ENCODE data around the gene RPL19.

RPL19 gene

DNA sequence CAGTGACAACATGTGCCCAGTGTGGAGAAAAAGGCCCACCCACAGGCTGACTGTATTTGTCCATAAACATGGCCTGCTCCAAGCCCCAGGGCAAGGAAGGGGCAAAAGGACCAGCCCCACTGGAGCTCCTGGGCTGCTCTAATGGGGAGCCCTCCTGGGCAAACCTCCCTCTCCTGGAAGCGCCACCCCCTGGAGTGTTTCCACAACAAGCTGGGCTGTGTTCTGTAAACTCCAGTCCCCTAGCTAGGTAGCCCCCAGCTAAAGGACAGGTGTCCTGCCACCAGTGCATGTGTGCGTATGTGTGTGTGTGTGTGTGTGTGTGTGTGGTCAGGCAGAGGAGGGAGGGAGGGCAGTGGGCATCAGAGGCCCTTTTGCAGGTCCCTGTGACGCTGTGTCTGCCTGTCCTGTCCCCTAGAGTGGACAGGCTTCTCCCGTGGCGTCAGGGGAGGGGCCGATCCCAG lies 36.9 kb downstream of the RPL19 start:
- Histone ChIP-seq H3K4me2 (ENCODE audit: insufficient read depth, low read length) (no peak overlapping the region), H3K4me1 (ENCODE audit: insufficient read depth, low read length) (peaks cover 25% of the 10 kb centered on the region), H3K79me2 (ENCODE audit: insufficient read depth, low read length) (no peaks in the 10 kb centered on the region), H3K27me3 (ENCODE audit: insufficient read depth, low read length, poor library complexity) (no peaks in the 10 kb centered on the region), H4K20me1 (ENCODE audit: insufficient read depth, low read length) (no peaks in the 10 kb centered on the region), H3K27ac (ENCODE audit: low read length) (no peak overlapping the region), H3K4me3 (ENCODE audit: low read depth in 1 of 2, low read length in 2 of 2) (no peak overlapping the region), H2AFZ (ENCODE audit: low read depth, low read length) (no peak overlapping the region), H3K9me3 (ENCODE audit: insufficient read depth, low read length, severe bottlenecking) (no peaks in the 10 kb centered on the region), H3K36me3 (ENCODE audit: insufficient read depth, low read length) (no peaks in the 10 kb centered on the region), H3K9ac (ENCODE audit: low read depth, low read length) (no peak overlapping the region)
- DNase-seq (no peak), ATAC-seq (ENCODE audit: insufficient read depth, low read depth) (no peak)
- TF ChIP-seq, protein P1, sequence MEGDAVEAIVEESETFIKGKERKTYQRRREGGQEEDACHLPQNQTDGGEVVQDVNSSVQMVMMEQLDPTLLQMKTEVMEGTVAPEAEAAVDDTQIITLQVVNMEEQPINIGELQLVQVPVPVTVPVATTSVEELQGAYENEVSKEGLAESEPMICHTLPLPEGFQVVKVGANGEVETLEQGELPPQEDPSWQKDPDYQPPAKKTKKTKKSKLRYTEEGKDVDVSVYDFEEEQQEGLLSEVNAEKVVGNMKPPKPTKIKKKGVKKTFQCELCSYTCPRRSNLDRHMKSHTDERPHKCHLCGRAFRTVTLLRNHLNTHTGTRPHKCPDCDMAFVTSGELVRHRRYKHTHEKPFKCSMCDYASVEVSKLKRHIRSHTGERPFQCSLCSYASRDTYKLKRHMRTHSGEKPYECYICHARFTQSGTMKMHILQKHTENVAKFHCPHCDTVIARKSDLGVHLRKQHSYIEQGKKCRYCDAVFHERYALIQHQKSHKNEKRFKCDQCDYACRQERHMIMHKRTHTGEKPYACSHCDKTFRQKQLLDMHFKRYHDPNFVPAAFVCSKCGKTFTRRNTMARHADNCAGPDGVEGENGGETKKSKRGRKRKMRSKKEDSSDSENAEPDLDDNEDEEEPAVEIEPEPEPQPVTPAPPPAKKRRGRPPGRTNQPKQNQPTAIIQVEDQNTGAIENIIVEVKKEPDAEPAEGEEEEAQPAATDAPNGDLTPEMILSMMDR (IDR thresholded peaks at IDR 0.05; ENCODE audit: borderline replicate concordance, extremely low read depth, low read length, poor library complexity, severe bottlenecking), result no peak
- no peak for TF ChIP-seq EZH2 (IDR thresholded peaks at IDR 0.05; ENCODE audit: borderline replicate concordance, low read depth, low read length, severe bottlenecking)

DNA sequence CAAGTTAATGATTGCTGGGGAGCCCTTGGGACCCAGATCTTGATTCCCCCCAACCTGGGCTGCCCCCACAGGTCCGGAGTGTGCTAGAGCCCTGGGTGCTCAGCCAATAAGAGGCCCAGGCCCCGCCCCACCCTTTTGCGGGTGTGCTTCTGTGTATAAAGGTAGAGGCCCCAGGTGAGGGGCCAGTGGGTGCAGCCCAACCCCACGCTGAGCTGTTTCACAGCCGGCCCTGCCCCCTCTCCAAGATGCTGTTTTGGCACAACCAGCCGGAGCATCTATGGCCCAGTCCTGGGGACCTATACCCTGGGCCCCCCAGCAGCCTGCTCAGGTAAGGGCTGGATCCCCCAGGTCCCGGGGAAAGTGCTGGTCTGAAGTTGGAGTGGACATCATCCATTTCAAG lies 37.5 kb downstream of the RPL19 start:
- DNase-seq (no peak), ATAC-seq (ENCODE audit: insufficient read depth, low read depth) (no peak)
- H3K4me3 ChIP-seq (ENCODE audit: low read depth in 1 of 2, low read length in 2 of 2), result no peak overlapping the region
- no peak for TF ChIP-seq EZH2 (IDR thresholded peaks at IDR 0.05; ENCODE audit: borderline replicate concordance, low read depth, low read length, severe bottlenecking)
- TF ChIP-seq, protein P1 (IDR thresholded peaks at IDR 0.05; ENCODE audit: borderline replicate concordance, extremely low read depth, low read length, poor library complexity, severe bottlenecking), result no peak
- H2AFZ ChIP-seq (ENCODE audit: low read depth, low read length), result no peak overlapping the region
- no peaks in the 10 kb centered on the region for H3K27me3 ChIP-seq (ENCODE audit: insufficient read depth, low read length, poor library complexity)
- no peaks in the 10 kb centered on the region for H4K20me1 ChIP-seq (ENCODE audit: insufficient read depth, low read length)
- no peaks in the 10 kb centered on the region for H3K9me3 ChIP-seq (ENCODE audit: insufficient read depth, low read length, severe bottlenecking)
- H3K4me1 ChIP-seq (ENCODE audit: insufficient read depth, low read length), result peaks cover 21% of the 10 kb centered on the region
- no peaks in the 10 kb centered on the region for H3K36me3 ChIP-seq (ENCODE audit: insufficient read depth, low read length)
- H3K27ac ChIP-seq (ENCODE audit: low read length), result no peak overlapping the region
- H3K4me2 ChIP-seq (ENCODE audit: insufficient read depth, low read length), result no peak overlapping the region
- no peaks in the 10 kb centered on the region for H3K79me2 ChIP-seq (ENCODE audit: insufficient read depth, low read length)
- no peak overlapping the region for H3K9ac ChIP-seq (ENCODE audit: low read depth, low read length)

DNA sequence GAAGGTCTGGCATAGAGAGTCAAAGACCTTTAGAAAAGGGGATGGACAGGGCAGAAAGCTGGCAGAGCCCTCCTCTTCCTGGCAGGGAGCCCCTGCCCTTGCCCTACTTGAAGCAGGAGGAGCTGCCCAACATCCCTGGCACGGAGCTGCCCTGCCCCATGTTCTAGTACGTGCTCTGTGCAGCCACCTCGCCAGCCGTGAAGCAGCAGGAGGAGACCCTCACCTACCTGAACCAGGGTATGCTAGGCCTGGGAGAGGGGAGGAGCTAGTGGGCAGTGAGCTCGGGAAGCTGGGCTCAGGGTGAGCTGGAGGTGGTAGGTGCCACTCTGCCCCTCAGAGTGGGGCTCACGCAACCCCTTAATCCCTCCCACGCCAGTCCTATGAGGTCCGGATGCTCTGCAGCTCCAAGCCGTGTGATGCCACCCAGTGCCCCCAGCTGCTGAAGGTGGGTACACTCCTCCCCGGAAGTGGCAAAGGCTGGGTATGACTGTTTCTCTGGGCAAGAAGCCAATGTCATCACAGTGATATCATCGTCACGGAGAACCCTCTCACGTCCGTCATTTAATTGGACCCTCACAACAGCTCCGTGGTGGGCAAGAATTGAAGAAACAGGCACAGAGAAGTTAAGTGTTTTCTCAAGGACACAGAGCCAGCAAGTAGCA lies 38.4 kb downstream of the RPL19 start:
- Histone ChIP-seq H3K4me3 (ENCODE audit: low read depth in 1 of 2, low read length in 2 of 2) (peak overlapping the region in 1 of 2 experiments; percentile 44; a peak in 2 of 4 replicates), H3K9me3 (ENCODE audit: insufficient read depth, low read length, severe bottlenecking) (no peaks in the 10 kb centered on the region), H3K27ac (ENCODE audit: low read length) (peak overlapping the region; percentile 39), H2AFZ (ENCODE audit: low read depth, low read length) (0 out of 2 replicates have a peak overlapping the region, but pooled peaks have one; percentile 3), H3K9ac (ENCODE audit: low read depth, low read length) (no peak overlapping the region; the same call in 1 of the 2 replicates), H3K4me2 (ENCODE audit: insufficient read depth, low read length) (peak overlapping the region; percentile 56), H3K4me1 (ENCODE audit: insufficient read depth, low read length) (peaks cover 27% of the 10 kb centered on the region), H4K20me1 (ENCODE audit: insufficient read depth, low read length) (no peaks in the 10 kb centered on the region), H3K79me2 (ENCODE audit: insufficient read depth, low read length) (no peaks in the 10 kb centered on the region), H3K36me3 (ENCODE audit: insufficient read depth, low read length) (no peaks in the 10 kb centered on the region), H3K27me3 (ENCODE audit: insufficient read depth, low read length, poor library complexity) (no peaks in the 10 kb centered on the region)
- TF ChIP-seq EZH2 (IDR thresholded peaks at IDR 0.05; ENCODE audit: borderline replicate concordance, low read depth, low read length, severe bottlenecking), result no peak
- TF ChIP-seq, protein P1 (IDR thresholded peaks at IDR 0.05; ENCODE audit: borderline replicate concordance, extremely low read depth, low read length, poor library complexity, severe bottlenecking), result peak; percentile 33
- ATAC-seq (ENCODE audit: insufficient read depth, low read depth) (peak; percentile 88), DNase-seq (peak; percentile 82)
